ENCODE results near the gene CSTA.
A peak's percentile ranks its signal among the peaks of the same experiment; 100 is the strongest.
"Not testable (repeated sequence)": the region's sequence is repeated elsewhere in the genome, so short reads cannot be mapped to it uniquely, and the experiment has no call there.

Gene CSTA

DNA sequence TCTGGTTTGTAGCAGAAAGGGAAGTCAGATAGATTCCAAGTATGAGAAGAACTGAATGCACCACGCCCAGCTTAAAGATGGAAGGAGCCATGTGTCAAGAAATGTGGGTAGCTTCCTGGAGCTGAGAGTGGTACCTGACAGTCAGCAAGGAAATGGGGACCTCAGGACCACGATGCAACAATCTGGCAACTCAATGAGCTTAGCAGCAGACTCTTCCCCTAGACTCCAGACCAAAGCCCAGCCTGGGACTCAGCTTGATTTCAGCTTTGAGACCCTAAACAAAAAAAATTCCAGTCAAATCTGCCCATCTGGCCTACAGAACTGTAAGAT, 33.6 kb downstream of the CSTA start:
- Histone ChIP-seq H3K4me1 (ENCODE audit: control insufficient read depth, insufficient read depth, low read length) (no peaks in the 10 kb centered on the region), H3K4me3 (ENCODE audit: low read depth, low read length) (no peak overlapping the region), H3K9ac (ENCODE audit: low read depth, low read length) (no peak overlapping the region), H3K9me3 (ENCODE audit: control insufficient read depth, insufficient read depth, low read length) (no peaks in the 10 kb centered on the region), H3K36me3 (ENCODE audit: control insufficient read depth, insufficient read depth, low read length) (no peaks in the 10 kb centered on the region), H3K27me3 (ENCODE audit: control insufficient read depth, insufficient read depth, low read length) (no peaks in the 10 kb centered on the region)

- no peaks in the 10 kb centered on the region for H3K4me1 ChIP-seq (ENCODE audit: control insufficient read depth, insufficient read depth, low read length)
- H3K27me3 ChIP-seq (ENCODE audit: control insufficient read depth, insufficient read depth, low read length), result no peaks in the 10 kb centered on the region
- H3K36me3 ChIP-seq (ENCODE audit: control insufficient read depth, insufficient read depth, low read length), result no peaks in the 10 kb centered on the region
- H3K9ac ChIP-seq (ENCODE audit: low read depth, low read length), result no peak overlapping the region
- no peaks in the 10 kb centered on the region for H3K9me3 ChIP-seq (ENCODE audit: control insufficient read depth, insufficient read depth, low read length)
- no peak overlapping the region for H3K4me3 ChIP-seq (ENCODE audit: low read depth, low read length)
Measured at GRCh38 chr3:122362026-122362425, 37.0 kb downstream of the CSTA start.

DNA sequence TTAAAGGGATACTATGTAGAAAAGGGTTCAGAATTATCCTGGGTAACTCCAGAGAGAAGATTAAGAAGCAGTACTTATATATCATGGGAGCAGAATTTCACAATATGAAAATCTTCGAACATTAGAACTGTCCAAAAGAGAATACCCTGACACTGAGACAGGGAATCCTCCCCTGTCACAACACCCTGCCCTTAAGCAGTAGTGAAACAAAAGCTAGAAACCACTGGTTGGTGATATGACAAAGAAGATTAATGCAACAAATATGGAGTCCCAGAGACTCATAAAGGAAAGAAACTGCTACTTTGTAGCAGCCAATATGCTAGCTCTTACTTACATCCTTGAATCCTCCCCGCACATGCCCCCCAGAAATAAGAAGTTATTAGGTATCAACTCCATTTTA, 39.4 kb downstream of the CSTA start:
- Histone ChIP-seq H3K9ac (ENCODE audit: low read depth, low read length) (no peak overlapping the region), H3K36me3 (ENCODE audit: control insufficient read depth, insufficient read depth, low read length) (peaks cover 2% of the 10 kb centered on the region), H3K4me3 (ENCODE audit: low read depth, low read length) (no peak overlapping the region), H3K4me1 (ENCODE audit: control insufficient read depth, insufficient read depth, low read length) (no peaks in the 10 kb centered on the region), H3K9me3 (ENCODE audit: control insufficient read depth, insufficient read depth, low read length) (no peaks in the 10 kb centered on the region), H3K27me3 (ENCODE audit: control insufficient read depth, insufficient read depth, low read length) (no peaks in the 10 kb centered on the region)

GRCh38 chr3:122365073-122365472, 40.0 kb downstream of the CSTA start:
- no peak overlapping the region for H3K9ac ChIP-seq (ENCODE audit: low read depth, low read length)
- H3K4me1 ChIP-seq (ENCODE audit: control insufficient read depth, insufficient read depth, low read length), result no peaks in the 10 kb centered on the region
- H3K9me3 ChIP-seq (ENCODE audit: control insufficient read depth, insufficient read depth, low read length), result no peaks in the 10 kb centered on the region
- H3K27me3 ChIP-seq (ENCODE audit: control insufficient read depth, insufficient read depth, low read length), result no peaks in the 10 kb centered on the region
- no peak overlapping the region for H3K4me3 ChIP-seq (ENCODE audit: low read depth, low read length)
- H3K36me3 ChIP-seq (ENCODE audit: control insufficient read depth, insufficient read depth, low read length), result peaks cover 2% of the 10 kb centered on the region

DNA sequence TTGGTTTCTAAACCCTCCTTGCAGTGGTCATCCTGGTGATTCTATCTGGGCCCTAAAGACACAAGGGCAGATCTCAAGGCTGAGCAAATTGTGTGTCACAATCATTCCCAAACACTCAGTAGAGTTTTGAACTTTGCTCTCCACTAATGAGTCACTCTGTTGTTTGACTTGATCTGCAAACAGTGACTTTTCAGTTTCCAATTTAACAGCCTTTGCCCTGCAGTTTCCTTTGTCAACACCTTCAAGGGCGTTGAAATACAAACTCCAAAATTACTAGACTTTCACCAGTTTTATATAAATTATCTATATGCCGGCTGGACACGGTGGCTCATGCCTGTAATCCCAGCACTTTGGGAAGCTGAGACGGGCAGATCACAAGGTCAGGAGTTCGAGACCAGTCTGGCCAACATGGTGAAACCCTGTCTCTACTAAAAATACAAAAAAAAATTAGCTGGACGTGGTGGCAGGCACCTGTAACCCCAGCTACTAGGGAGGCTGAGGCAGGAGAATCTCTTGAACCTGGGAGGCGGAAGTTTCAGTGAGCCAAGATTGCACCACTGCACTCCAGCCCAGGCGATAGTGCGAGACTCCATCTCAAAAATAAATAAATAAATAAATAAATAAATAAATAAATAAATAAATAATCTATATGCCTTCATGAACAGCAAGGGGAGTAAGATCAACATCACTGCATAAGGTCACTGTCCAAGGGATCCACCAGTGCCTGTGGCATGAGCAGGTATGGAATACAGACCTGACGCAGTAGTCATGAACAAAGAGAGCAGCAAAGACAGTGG, 40.7 kb downstream of the CSTA start:
- H3K9me3 ChIP-seq (ENCODE audit: control insufficient read depth, insufficient read depth, low read length); H3K36me3 ChIP-seq (ENCODE audit: control insufficient read depth, insufficient read depth, low read length); H3K4me1 ChIP-seq (ENCODE audit: control insufficient read depth, insufficient read depth, low read length); H3K4me3 ChIP-seq (ENCODE audit: low read depth, low read length); H3K9ac ChIP-seq (ENCODE audit: low read depth, low read length); H3K27me3 ChIP-seq (ENCODE audit: control insufficient read depth, insufficient read depth, low read length): not testable (repeated sequence)

DNA sequence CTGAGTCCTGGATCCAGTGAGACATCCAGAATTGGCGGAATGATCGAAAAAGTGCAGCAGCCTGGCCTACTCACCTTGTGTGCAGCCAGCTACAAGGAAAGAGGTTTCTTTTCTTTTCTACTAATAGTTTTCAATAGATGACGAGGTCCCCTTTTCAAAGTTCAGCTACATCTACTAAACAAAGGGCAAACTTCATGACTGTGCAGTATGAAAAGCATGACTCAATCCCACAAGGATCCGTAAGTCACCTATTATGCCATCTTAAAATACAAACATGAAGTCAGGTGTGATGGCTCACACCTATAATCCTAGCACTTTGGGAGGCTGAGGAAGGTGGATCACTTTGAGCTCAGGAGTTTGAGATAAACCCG, 41.3 kb downstream of the CSTA start:
- Histone ChIP-seq H3K4me3 (ENCODE audit: low read depth, low read length) (no peak overlapping the region), H3K27me3 (ENCODE audit: control insufficient read depth, insufficient read depth, low read length) (no peaks in the 10 kb centered on the region), H3K36me3 (ENCODE audit: control insufficient read depth, insufficient read depth, low read length) (peaks cover 2% of the 10 kb centered on the region), H3K4me1 (ENCODE audit: control insufficient read depth, insufficient read depth, low read length) (no peaks in the 10 kb centered on the region), H3K9ac (ENCODE audit: low read depth, low read length) (no peak overlapping the region), H3K9me3 (ENCODE audit: control insufficient read depth, insufficient read depth, low read length) (no peaks in the 10 kb centered on the region)

DNA sequence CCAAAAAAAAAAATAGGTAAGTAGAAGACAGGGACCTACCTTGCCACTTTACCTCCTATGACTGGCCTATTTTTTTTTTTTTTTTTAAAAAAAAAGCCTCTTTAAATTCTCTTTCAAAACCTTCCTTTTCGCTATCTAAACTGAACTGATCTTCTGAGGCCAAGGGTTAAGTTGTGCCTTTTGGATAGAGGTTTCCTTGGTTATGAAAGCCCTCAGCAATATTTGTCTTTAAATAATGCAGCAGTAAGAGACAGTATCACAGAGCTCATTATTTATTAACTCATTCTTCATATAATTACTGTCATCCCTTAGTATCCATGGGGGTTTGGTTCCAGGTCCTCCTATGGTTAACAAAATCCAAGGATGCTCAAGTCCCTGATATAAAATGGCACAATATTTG, 49.0 kb downstream of the CSTA start:
- Histone ChIP-seq H3K4me1 (ENCODE audit: control insufficient read depth, insufficient read depth, low read length) (no peaks in the 10 kb centered on the region), H3K27me3 (ENCODE audit: control insufficient read depth, insufficient read depth, low read length) (no peaks in the 10 kb centered on the region), H3K36me3 (ENCODE audit: control insufficient read depth, insufficient read depth, low read length) (peaks cover 2% of the 10 kb centered on the region), H3K9me3 (ENCODE audit: control insufficient read depth, insufficient read depth, low read length) (no peaks in the 10 kb centered on the region), H3K4me3 (ENCODE audit: low read depth, low read length) (no peak overlapping the region), H3K9ac (ENCODE audit: low read depth, low read length) (no peak overlapping the region)

DNA sequence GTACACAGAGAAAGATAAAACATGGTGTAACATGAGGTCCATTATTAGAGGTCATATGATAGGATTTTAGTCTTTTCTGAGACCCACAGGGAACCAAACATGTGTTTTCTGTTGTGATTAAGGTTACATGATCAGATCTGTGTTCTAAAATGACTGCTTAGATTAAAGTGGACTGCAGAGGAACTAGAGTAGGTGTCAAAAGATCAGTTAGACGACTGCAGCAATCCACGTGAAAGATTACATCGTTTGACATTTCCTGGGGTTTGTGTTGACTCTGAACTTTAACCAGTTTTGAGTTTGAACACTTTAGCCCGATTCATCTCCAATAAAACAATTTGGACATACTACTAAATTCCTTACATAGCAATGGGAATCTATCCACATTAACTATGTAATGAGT, 52.9 kb downstream of the CSTA start:
- no peaks in the 10 kb centered on the region for H3K4me1 ChIP-seq (ENCODE audit: control insufficient read depth, insufficient read depth, low read length)
- no peaks in the 10 kb centered on the region for H3K27me3 ChIP-seq (ENCODE audit: control insufficient read depth, insufficient read depth, low read length)
- H3K36me3 ChIP-seq (ENCODE audit: control insufficient read depth, insufficient read depth, low read length), result no peaks in the 10 kb centered on the region
- no peaks in the 10 kb centered on the region for H3K9me3 ChIP-seq (ENCODE audit: control insufficient read depth, insufficient read depth, low read length)
- no peak overlapping the region for H3K9ac ChIP-seq (ENCODE audit: low read depth, low read length)
- H3K4me3 ChIP-seq (ENCODE audit: low read depth, low read length), result no peak overlapping the region

- H3K9me3 ChIP-seq (ENCODE audit: control insufficient read depth, insufficient read depth, low read length), result no peaks in the 10 kb centered on the region
- H3K27me3 ChIP-seq (ENCODE audit: control insufficient read depth, insufficient read depth, low read length), result no peaks in the 10 kb centered on the region
- no peaks in the 10 kb centered on the region for H3K4me1 ChIP-seq (ENCODE audit: control insufficient read depth, insufficient read depth, low read length)
- no peaks in the 10 kb centered on the region for H3K36me3 ChIP-seq (ENCODE audit: control insufficient read depth, insufficient read depth, low read length)
- H3K4me3 ChIP-seq (ENCODE audit: low read depth, low read length), result peak within 1 kb of the TSS; percentile 92
- H3K9ac ChIP-seq (ENCODE audit: low read depth, low read length), result peak within 1 kb of the TSS; percentile 86
Measured at GRCh38 chr3:122382888-122383666, 58.0 kb downstream of the CSTA start, which contains the start of gene MIX23. MIX23 (minus strand) TSS chr3:122383231; CDS start chr3:122383224, 7 bp downstream.

DNA sequence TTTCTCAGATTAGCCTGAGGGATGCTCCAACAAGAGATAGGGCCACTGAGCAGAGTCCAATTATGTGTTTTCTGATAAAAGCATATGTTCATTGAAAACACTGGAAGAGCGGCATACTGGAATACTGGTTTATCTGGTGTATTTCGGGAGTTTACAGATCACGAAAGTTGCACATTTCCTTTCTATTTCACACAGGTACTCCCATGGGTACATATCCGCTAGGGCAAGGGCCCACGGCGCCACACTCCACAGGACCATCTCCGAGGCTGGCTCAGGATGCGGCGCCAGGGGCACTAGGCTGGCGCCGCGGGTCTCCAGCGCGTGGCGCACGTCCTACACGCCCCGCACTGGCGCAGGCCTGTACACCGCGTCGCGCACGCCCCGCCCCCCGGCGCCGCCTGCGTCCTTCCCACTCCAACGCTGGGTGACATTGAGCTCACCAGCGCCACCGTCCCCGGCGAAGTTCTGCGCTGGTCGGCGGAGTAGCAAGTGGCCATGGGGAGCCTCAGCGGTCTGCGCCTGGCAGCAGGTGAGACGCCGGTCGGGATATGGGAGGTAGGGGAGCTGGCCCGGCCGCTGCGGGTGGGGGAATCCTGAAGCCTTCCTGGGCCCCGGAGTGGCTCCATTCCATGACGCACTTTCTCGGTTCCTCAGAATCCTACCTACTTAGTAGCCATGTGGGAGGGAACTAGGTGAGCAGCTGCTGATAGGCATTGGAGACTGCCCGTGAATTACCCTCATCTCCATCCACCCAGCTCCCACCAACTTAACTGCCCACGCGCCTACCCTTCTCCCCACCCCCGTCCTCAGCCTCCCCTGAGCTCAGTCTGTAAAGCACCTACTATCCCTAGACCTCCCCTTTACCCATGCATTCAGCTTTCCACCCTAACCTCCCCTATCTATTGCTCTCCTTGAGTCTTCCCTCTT, 59.0 kb downstream of the CSTA start, which contains the start of gene FAM162A:
TSS of gene FAM162A (plus strand) at position 412 of the 927 bp plus-strand sequence. CDS start at position 496, 84 bp downstream.
- Histone ChIP-seq H3K9me3 (ENCODE audit: control insufficient read depth, insufficient read depth, low read length) (no peaks in the 10 kb centered on the region), H3K27me3 (ENCODE audit: control insufficient read depth, insufficient read depth, low read length) (no peaks in the 10 kb centered on the region), H3K4me1 (ENCODE audit: control insufficient read depth, insufficient read depth, low read length) (no peaks in the 10 kb centered on the region), H3K9ac (ENCODE audit: low read depth, low read length) (peak within 1 kb of the TSS; percentile 86), H3K36me3 (ENCODE audit: control insufficient read depth, insufficient read depth, low read length) (no peaks in the 10 kb centered on the region), H3K4me3 (ENCODE audit: low read depth, low read length) (peak within 1 kb of the TSS; percentile 92)

- no peaks in the 10 kb centered on the region for H3K4me1 ChIP-seq (ENCODE audit: control insufficient read depth, insufficient read depth, low read length)
- H3K36me3 ChIP-seq (ENCODE audit: control insufficient read depth, insufficient read depth, low read length), result no peaks in the 10 kb centered on the region
- no peak overlapping the region for H3K4me3 ChIP-seq (ENCODE audit: low read depth, low read length)
- no peaks in the 10 kb centered on the region for H3K9me3 ChIP-seq (ENCODE audit: control insufficient read depth, insufficient read depth, low read length)
- H3K9ac ChIP-seq (ENCODE audit: low read depth, low read length), result no peak overlapping the region
- no peaks in the 10 kb centered on the region for H3K27me3 ChIP-seq (ENCODE audit: control insufficient read depth, insufficient read depth, low read length)
Measured at GRCh38 chr3:122387709-122388108, 62.7 kb downstream of the CSTA start.

Measured in iPS-15b (cell line).